HG03159 (cell line): ENCODE data around the gene PLEKHM3.

ENCODE experiments used
- ATAC-seq: cut with Tn5 transposase; IDR thresholded peaks from one replicate; pipeline ENCODE4 v1.9.1; 2021; ENCODE audit warnings: mild to moderate bottlenecking, moderate library complexity; ENCODE audit not compliant: unreplicated experiment

Gene PLEKHM3

DNA sequence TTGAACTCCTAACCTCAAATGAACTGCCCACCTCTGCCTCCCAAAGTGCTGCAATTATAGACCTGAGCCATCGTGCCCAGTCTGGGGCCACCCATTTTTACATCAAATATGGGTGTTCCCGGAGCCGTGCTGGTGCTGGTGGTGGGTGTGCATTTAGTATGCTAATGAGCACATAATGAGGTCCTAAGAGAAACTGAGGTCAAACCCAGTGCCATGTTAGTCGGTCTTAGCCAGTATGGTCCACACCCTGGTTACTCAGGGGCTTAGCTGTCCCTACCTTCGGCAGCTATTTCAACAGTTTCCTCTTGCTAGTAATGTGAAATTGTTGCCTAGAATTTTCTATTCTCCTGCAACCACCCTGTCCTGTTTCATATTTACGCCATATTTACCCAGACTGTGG, 217.2 kb downstream of the PLEKHM3 start:
- ATAC-seq: no peak

- peak; percentile 55 for ATAC-seq
Observed at GRCh38 chr2:207807516-207807915, 217.8 kb downstream of the PLEKHM3 start.

- no peak for ATAC-seq
Observed at GRCh38 chr2:207805566-207806226, 219.6 kb downstream of the PLEKHM3 start.

GRCh38 chr2:207802650-207803049, 222.7 kb downstream of the PLEKHM3 start:
- no peak for ATAC-seq

DNA sequence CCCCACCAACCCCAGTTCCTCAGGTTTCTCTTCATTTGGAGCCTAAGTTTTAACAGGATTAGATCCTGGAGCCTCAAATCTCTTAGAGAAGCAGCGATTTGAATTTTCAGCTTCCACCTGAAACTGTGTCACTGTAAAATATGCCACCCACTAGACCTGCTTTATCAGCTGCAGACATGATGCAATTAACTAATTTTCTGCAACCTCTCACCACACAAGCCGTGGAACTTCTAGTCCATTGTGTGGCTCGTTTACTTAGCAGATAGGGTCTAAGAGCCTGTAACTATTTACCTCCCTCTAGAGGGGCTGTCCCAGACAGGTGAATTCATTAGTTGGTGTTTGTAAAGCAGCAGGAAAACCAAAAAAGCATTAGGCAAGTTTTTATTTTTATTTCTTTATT, 224.1 kb downstream of the PLEKHM3 start:
- ATAC-seq: no peak

GRCh38 chr2:207796585-207797350, 228.6 kb downstream of the PLEKHM3 start:
- no peak for ATAC-seq

- ATAC-seq: no peak
Observed at GRCh38 chr2:207792244-207792785, 233.0 kb downstream of the PLEKHM3 start.

DNA sequence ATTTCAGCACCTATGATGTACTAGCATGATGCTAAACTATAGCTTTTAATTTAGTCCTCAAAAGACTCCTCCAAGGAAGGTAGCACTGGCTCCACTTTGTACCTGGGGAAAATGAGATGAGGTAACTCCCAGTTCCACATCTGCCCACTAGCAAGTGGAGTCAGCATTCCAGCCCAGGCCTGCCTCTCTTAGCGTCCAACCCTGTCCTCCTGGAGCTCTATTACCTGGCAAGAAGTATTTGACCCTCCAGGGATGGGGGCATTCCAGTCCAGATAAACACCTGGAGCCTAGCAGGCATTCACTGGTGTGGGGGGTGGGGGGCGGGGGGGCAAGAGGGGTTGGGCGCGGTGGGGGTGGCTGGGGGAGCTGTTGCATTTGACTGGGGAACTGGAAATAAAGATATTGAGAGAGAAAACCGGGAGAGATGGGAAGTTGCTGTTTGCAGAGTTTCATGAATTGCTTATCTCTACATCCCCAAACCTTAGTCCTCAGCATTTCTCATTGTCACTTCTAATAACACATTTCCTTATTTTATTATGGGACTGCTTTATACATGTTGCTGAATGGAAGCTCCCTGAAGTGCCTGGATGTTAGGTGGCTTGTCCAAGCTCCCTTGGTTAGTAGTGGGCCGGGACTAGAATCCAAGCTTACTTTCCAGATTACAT, 233.6 kb downstream of the PLEKHM3 start:
- no peak for ATAC-seq

DNA sequence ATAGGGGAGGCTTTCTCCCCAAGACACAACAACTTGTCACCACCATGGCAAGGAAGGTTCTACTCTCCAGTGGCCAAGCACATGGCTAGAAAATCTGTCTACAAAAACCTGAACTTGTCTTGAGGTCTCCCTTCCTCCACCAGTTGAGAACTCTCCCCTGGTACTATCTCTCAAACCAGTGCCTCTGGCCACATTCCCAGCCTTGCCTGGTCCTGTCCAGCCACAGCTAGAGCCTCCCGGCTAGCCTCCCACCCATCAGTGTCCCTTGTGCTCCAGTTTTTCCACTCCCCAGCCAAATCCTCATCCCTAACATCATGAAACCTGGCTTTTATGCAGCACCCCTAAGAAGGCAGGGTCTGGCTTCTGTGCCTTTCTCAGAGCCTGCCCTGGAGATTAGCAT, 234.4 kb downstream of the PLEKHM3 start:
- ATAC-seq: no peak

DNA sequence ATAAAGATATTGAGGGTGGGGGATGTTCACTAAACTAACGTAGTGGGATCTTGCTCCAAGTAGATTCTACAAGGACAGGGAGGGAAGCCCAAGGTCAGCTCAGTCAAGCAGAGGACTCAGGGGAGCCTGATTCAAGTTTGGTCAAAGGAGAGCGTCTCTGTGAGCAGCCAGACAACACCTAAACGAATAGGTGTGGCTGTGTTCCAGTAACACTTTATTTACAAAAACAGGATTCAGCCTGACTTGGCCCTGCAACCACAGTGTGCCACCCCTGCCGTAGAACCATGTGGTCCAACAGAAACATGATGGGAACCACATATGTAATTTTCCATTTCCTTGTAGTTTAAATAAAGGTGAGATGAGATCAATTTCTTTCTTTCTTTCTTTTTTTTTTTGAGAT, 237.5 kb downstream of the PLEKHM3 start:
- no peak for ATAC-seq

DNA sequence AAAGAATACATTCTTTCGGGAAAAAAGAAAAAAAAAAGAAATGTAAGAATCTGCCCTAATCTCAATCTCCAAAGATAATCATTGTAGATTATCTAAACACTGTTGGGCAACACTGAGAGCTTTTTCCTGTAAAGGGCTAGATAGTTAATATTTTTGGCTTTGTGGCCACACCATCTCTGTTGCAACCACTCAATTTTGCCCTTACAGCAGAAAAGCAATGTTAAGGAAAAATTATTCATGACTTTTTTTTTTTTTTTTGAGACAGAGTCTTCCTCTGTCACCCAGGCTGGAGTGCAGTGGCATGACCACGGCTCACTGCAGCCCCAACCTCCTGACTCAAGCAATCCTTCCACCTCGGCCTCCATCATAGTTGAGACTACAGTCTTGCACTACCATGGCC, 238.3 kb downstream of the PLEKHM3 start:
- ATAC-seq: no peak

DNA sequence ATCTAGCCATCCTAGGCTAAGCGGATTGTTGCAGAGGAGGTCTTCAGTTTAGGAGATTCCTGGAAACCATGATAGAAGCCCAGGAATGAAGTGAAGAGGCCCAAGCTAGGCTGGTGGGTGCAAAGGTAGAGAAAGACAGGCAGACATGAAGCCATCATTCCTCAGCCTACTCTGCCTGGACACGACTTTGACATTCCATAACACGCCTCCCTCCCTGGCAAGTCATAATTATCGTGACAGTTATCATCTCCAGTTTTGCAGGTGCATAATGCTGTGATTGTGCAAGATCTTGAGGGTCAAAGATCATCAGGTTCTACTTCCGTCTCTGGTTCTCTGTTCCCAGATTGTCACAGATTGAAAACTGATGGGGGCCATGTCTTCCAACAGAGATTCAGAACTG, 240.4 kb downstream of the PLEKHM3 start:
- no peak for ATAC-seq

DNA sequence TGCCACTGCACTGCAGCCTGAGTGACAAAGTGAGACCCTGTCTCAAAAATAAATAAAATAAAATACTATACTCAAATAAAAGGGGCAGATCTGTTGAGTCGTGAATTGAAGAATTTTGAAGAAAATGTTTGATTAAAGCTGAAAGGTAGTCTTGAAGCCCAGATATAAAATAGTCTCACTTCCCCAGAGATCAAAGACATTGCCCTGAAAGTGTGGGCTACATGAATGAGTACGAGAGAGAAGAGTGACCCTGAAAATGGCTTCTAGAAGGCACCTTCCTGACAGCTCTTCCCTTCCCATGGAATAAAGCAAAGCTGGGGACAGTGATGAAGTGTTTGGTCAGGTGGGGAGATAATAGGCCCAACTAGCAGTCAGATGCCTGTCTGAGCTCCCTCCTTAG, 241.8 kb downstream of the PLEKHM3 start:
- no peak for ATAC-seq

GRCh38 chr2:207782238-207783030, 242.9 kb downstream of the PLEKHM3 start:
- ATAC-seq: no peak

- ATAC-seq: no peak
Observed at GRCh38 chr2:207779523-207779922, 245.8 kb downstream of the PLEKHM3 start.

GRCh38 chr2:207778298-207778882, 246.9 kb downstream of the PLEKHM3 start:
- ATAC-seq: no peak

DNA sequence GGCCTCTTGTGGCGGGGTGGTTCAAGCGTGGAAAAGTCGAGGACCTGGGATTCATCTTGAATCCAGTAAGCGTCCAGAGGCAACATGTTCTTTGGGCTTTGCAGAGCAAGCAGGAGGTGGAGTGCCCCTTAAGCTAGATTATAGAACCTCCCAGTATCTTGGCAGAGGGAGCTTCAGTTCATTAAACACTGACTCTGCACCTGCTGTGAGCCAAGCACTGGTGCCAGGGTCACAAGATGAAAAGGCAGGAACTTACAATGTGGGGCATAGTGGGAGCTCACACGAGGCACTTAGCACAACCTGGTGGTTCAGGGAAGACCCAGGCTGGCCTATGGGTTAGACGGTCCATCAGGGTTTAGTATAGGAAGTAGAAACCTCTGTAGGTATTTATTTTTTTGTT, 248.2 kb downstream of the PLEKHM3 start:
- no peak for ATAC-seq

GRCh38 chr2:207775473-207775872, 249.9 kb downstream of the PLEKHM3 start:
- no peak for ATAC-seq

- no peak for ATAC-seq
Observed at GRCh38 chr2:207772844-207773205, 252.5 kb downstream of the PLEKHM3 start.

- no peak for ATAC-seq
Observed at GRCh38 chr2:207772081-207772843, 253.1 kb downstream of the PLEKHM3 start.
